ENCODE measurements around the gene ANTKMT. TPM values are rescaled to one million over a fixed set of nuclear protein-coding genes. Genes with fewer than 3 reads are reported as not detected.
A peak's percentile ranks its signal among the peaks of the same experiment; 100 is the strongest.

ANTKMT gene, protein sequence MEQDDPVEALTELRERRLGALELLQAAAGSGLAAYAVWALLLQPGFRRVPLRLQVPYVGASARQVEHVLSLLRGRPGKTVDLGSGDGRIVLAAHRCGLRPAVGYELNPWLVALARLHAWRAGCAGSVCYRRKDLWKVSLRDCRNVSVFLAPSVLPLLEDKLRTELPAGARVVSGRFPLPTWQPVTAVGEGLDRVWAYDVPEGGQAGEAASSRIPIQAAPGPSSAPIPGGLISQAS
- polyA plus RNA-seq (2013, experiment 1 of 2), result 12.5 TPM
- polyA plus RNA-seq (2013, experiment 2 of 2), result 13.3 TPM

DNA sequence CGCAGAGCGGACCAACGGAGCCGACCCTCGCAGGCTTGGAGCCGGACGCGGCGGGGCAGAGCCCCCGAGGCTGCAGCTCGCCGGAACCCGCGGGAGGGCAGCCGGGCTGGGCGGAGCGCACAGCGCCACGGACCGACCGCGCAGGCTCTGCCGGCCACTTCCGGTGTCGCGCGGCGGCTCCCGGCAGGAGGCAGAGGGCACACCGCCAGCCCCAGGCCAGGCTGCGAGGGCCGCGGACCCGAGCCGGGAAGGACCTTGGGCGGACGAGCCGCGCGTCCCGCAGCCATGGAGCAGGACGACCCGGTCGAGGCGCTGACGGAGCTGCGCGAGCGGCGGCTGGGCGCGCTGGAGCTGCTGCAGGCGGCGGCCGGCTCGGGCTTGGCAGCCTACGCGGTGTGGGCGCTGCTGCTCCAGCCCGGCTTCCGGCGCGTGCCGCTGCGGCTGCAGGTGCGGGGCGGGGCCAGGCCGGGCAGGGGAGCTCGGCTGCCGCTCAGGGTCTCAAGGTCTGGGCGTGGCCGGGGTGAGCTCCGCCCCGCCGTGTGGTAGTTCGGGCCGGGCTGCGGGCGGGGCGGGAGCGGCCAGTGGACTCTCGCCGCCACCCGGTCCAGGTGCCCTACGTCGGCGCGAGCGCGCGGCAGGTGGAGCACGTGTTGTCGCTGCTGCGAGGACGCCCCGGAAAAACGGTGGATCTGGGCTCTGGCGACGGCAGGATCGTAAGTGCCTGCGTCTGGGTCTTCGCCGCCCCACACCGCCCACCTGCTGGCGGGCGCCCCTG is at the start of gene ANTKMT:
ANTKMT (plus strand) TSS at position 157 of the 775 bp plus-strand sequence; CDS start at position 286, 129 bp downstream.
- Histone ChIP-seq H4K8ac (ENCODE audit: low read depth, low read length) (no peak within 1 kb of the TSS), H2BK5ac (ENCODE audit: low read length) (peak within 1 kb of the TSS; percentile 89), H3K18ac (ENCODE audit: low read length) (peak within 1 kb of the TSS; percentile 54), H3K27me3 (ENCODE audit: insufficient read depth, low read length, poor library complexity) (no peaks in the 10 kb centered on the region), H4K5ac (ENCODE audit: low read length) (no peak within 1 kb of the TSS), H3K4me1 (ENCODE audit: control insufficient read depth, low read depth, low read length) (peaks cover 4% of the 10 kb centered on the region), H3K4me2 (ENCODE audit: low read length) (peak within 1 kb of the TSS; percentile 92), H2BK15ac (replicated peaks; ENCODE audit: low read depth) (no peak within 1 kb of the TSS), H3K79me2 (ENCODE audit: control insufficient read depth, insufficient read depth, low read length) (no peaks in the 10 kb centered on the region), H3K4ac (ENCODE audit: low read depth, low read length) (peak within 1 kb of the TSS; percentile 50), H2BK120ac (ENCODE audit: low read depth, low read length) (no peak within 1 kb of the TSS), H3K23ac (ENCODE audit: low read length) (peak within 1 kb of the TSS; percentile 66), H3K9ac (ENCODE audit: low read length) (peak within 1 kb of the TSS; percentile 95), H3K4me3 (ENCODE audit: low read length) (peak within 1 kb of the TSS; percentile 65), H2AK5ac (ENCODE audit: low read length) (no peak within 1 kb of the TSS), H3K36me3 (ENCODE audit: control insufficient read depth, insufficient read depth, low read length) (no peaks in the 10 kb centered on the region), H3K27ac (ENCODE audit: low read depth, low read length) (peak within 1 kb of the TSS; percentile 80), H3K79me1 (ENCODE audit: low read length) (no peaks in the 10 kb centered on the region), H3K56ac (ENCODE audit: low read length) (peak within 1 kb of the TSS; percentile 98)
- WGBS (ENCODE audit: extremely low coverage, insufficient coverage, low lambda C conversion rate), result no CpG with 5 or more reads among the region's 106 CpGs
- peak; percentile 95 for DNase-seq

DNA sequence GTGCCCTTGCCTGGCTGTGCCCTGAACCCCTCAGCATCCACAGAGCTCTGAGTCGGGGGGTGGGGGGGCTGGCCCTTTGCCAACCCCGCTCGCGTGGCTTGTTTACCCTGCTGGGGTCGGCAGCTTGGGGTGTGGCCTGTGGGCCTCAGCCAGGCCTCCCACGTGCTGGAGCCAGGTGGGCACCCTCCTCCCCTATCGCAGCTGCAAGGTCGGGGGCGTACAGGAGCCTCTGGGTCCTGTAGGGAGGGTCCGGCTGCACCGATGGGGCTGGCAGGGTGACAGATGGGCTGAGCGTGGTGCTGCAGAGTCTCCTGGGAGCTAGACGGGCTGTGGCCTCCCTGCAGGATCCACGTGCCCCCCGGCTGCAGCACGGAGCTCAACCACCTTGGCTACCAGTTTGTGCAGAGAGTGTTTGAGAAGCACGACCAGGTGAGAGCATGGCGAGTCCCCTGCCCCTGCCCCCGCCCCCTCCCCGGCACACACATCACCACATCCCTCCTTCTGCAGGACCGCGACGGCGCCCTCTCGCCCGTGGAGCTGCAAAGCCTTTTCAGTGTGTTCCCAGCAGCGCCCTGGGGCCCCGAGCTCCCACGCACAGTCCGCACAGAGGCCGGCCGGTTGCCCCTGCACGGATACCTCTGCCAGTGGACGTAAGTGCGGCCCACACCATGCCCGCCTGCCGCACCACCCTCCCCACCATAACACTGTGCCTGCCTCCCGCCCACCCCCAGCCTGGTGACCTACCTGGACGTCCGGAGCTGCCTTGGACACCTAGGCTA is 49.4 kb upstream of the ANTKMT start:
- no peak overlapping the region for H3K4me3 ChIP-seq (ENCODE audit: low read length)
- H3K23ac ChIP-seq (ENCODE audit: low read length), result no peak overlapping the region
- peaks cover 12% of the 10 kb centered on the region for H3K79me2 ChIP-seq (ENCODE audit: control insufficient read depth, insufficient read depth, low read length)
- H2BK15ac ChIP-seq (replicated peaks; ENCODE audit: low read depth), result no peak overlapping the region
- no peak overlapping the region for H3K56ac ChIP-seq (ENCODE audit: low read length)
- no peak overlapping the region for H4K8ac ChIP-seq (ENCODE audit: low read depth, low read length)
- H3K18ac ChIP-seq (ENCODE audit: low read length), result no peak overlapping the region
- no peak overlapping the region for H3K4ac ChIP-seq (ENCODE audit: low read depth, low read length)
- no peak for DNase-seq
- no peak overlapping the region for H2BK5ac ChIP-seq (ENCODE audit: low read length)
- H4K5ac ChIP-seq (ENCODE audit: low read length), result no peak overlapping the region
- H3K36me3 ChIP-seq (ENCODE audit: control insufficient read depth, insufficient read depth, low read length), result peaks cover 22% of the 10 kb centered on the region
- H3K27ac ChIP-seq (ENCODE audit: low read depth, low read length), result no peak overlapping the region
- H2BK120ac ChIP-seq (ENCODE audit: low read depth, low read length), result no peak overlapping the region
- H2AK5ac ChIP-seq (ENCODE audit: low read length), result no peak overlapping the region
- H3K4me2 ChIP-seq (ENCODE audit: low read length), result no peak overlapping the region
- no peak overlapping the region for H3K9ac ChIP-seq (ENCODE audit: low read length)
- H3K27me3 ChIP-seq (ENCODE audit: insufficient read depth, low read length, poor library complexity), result no peaks in the 10 kb centered on the region
- peaks cover 5% of the 10 kb centered on the region for H3K4me1 ChIP-seq (ENCODE audit: control insufficient read depth, low read depth, low read length)
- WGBS (ENCODE audit: extremely low coverage, insufficient coverage, low lambda C conversion rate), result no CpG with 5 or more reads among the region's 40 CpGs
- peaks cover 9% of the 10 kb centered on the region for H3K79me1 ChIP-seq (ENCODE audit: low read length)

DNA sequence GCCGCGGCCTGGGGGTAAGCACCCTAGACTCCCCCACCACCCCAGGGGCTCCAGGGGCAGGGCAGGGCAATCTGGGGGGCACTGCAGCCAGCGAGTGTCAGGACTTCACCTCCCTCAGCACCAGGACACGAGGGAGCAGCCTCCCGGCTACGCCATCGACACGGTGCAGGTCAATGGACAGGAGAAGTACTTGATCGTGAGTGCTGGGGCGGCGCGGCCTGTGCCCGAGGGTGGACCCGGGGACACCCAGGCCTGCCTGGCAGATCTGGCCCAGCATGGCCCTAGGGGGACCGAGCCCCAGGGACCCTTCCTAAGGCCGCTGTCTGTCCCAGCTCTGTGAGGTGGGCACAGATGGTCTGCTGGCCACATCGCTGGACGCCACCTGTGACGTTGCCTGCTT is 48.6 kb upstream of the ANTKMT start:
- no peak overlapping the region for H2AK5ac ChIP-seq (ENCODE audit: low read length)
- peaks cover 9% of the 10 kb centered on the region for H3K79me1 ChIP-seq (ENCODE audit: low read length)
- no peak overlapping the region for H2BK5ac ChIP-seq (ENCODE audit: low read length)
- DNase-seq, result no peak
- no peak overlapping the region for H3K9ac ChIP-seq (ENCODE audit: low read length)
- no peaks in the 10 kb centered on the region for H3K27me3 ChIP-seq (ENCODE audit: insufficient read depth, low read length, poor library complexity)
- no peak overlapping the region for H3K27ac ChIP-seq (ENCODE audit: low read depth, low read length)
- H3K4ac ChIP-seq (ENCODE audit: low read depth, low read length), result no peak overlapping the region
- no peak overlapping the region for H4K8ac ChIP-seq (ENCODE audit: low read depth, low read length)
- no CpG with 5 or more reads among the region's 19 CpGs for WGBS (ENCODE audit: extremely low coverage, insufficient coverage, low lambda C conversion rate)
- no peak overlapping the region for H4K5ac ChIP-seq (ENCODE audit: low read length)
- H3K23ac ChIP-seq (ENCODE audit: low read length), result no peak overlapping the region
- H3K18ac ChIP-seq (ENCODE audit: low read length), result no peak overlapping the region
- H3K79me2 ChIP-seq (ENCODE audit: control insufficient read depth, insufficient read depth, low read length), result peaks cover 12% of the 10 kb centered on the region
- H2BK15ac ChIP-seq (replicated peaks; ENCODE audit: low read depth), result no peak overlapping the region
- peaks cover 22% of the 10 kb centered on the region for H3K36me3 ChIP-seq (ENCODE audit: control insufficient read depth, insufficient read depth, low read length)
- no peak overlapping the region for H3K56ac ChIP-seq (ENCODE audit: low read length)
- H3K4me1 ChIP-seq (ENCODE audit: control insufficient read depth, low read depth, low read length), result peaks cover 5% of the 10 kb centered on the region
- H3K4me3 ChIP-seq (ENCODE audit: low read length), result no peak overlapping the region
- no peak overlapping the region for H2BK120ac ChIP-seq (ENCODE audit: low read depth, low read length)
- no peak overlapping the region for H3K4me2 ChIP-seq (ENCODE audit: low read length)

DNA sequence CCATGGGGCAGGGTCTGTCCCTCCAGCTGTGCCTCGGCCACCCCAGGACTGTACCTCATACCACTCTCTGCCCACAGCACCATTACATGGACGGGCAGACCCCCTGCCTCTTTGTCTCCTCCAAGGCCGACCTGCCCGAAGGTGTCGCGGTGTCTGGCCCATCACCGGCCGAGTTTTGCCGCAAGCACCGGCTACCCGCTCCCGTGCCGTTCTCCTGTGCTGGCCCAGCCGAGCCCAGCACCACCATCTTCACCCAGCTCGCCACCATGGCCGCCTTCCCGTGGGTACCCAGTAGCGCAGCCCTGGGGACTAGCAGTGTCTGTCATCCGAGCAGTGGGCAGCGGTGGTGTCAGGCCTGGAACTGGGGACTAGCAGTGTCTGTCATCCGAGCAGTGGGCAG is 48.1 kb upstream of the ANTKMT start:
- Histone ChIP-seq H3K79me1 (ENCODE audit: low read length) (peaks cover 9% of the 10 kb centered on the region), H3K4me2 (ENCODE audit: low read length) (no peak overlapping the region), H3K27ac (ENCODE audit: low read depth, low read length) (no peak overlapping the region), H3K23ac (ENCODE audit: low read length) (no peak overlapping the region), H2AK5ac (ENCODE audit: low read length) (no peak overlapping the region), H4K8ac (ENCODE audit: low read depth, low read length) (no peak overlapping the region), H3K18ac (ENCODE audit: low read length) (no peak overlapping the region), H3K9ac (ENCODE audit: low read length) (no peak overlapping the region), H3K56ac (ENCODE audit: low read length) (no peak overlapping the region), H4K5ac (ENCODE audit: low read length) (no peak overlapping the region), H3K4me3 (ENCODE audit: low read length) (no peak overlapping the region), H3K4ac (ENCODE audit: low read depth, low read length) (no peak overlapping the region), H3K79me2 (ENCODE audit: control insufficient read depth, insufficient read depth, low read length) (peaks cover 12% of the 10 kb centered on the region), H3K4me1 (ENCODE audit: control insufficient read depth, low read depth, low read length) (peaks cover 5% of the 10 kb centered on the region), H2BK120ac (ENCODE audit: low read depth, low read length) (no peak overlapping the region), H2BK5ac (ENCODE audit: low read length) (no peak overlapping the region), H3K36me3 (ENCODE audit: control insufficient read depth, insufficient read depth, low read length) (peaks cover 22% of the 10 kb centered on the region), H3K27me3 (ENCODE audit: insufficient read depth, low read length, poor library complexity) (no peaks in the 10 kb centered on the region), H2BK15ac (replicated peaks; ENCODE audit: low read depth) (no peak overlapping the region)
- no CpG with 5 or more reads among the region's 21 CpGs for WGBS (ENCODE audit: extremely low coverage, insufficient coverage, low lambda C conversion rate)
- no peak for DNase-seq

DNA sequence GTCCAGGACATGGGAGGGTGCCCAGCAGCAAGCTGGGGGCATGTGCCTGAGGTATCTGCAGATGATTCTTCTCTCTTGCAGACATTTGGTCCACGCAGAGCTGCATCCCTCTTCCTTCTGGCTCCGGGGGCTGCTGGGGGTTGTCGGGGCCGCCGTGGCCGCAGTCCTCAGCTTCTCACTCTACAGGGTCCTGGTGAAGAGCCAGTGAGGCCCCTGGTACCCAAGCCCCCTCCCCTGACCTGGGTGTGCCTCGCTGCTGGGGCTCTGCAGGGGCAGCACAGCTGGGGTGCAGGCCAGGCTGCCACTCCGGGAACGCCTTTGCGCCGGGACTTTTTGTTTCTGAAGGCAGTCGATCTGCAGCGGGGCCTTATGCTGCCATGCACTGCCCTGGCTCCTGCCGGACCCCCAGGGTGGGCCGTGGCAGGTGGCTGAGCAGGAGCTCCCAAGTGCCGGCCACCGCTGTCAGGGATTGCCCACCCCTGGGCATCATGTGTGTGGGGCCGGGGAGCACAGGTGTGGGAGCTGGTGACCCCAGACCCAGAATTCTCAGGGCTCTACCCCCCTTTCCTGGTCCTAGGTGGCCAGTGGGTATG is 47.5 kb upstream of the ANTKMT start:
- Histone ChIP-seq H3K4me3 (ENCODE audit: low read length) (no peak overlapping the region), H3K56ac (ENCODE audit: low read length) (no peak overlapping the region), H2BK5ac (ENCODE audit: low read length) (no peak overlapping the region), H2BK15ac (replicated peaks; ENCODE audit: low read depth) (no peak overlapping the region), H2BK120ac (ENCODE audit: low read depth, low read length) (no peak overlapping the region), H3K23ac (ENCODE audit: low read length) (no peak overlapping the region), H3K27me3 (ENCODE audit: insufficient read depth, low read length, poor library complexity) (no peaks in the 10 kb centered on the region), H3K9ac (ENCODE audit: low read length) (no peak overlapping the region), H4K8ac (ENCODE audit: low read depth, low read length) (no peak overlapping the region), H3K4ac (ENCODE audit: low read depth, low read length) (no peak overlapping the region), H2AK5ac (ENCODE audit: low read length) (no peak overlapping the region), H3K79me1 (ENCODE audit: low read length) (peaks cover 9% of the 10 kb centered on the region), H3K36me3 (ENCODE audit: control insufficient read depth, insufficient read depth, low read length) (peaks cover 22% of the 10 kb centered on the region), H4K5ac (ENCODE audit: low read length) (no peak overlapping the region), H3K79me2 (ENCODE audit: control insufficient read depth, insufficient read depth, low read length) (peaks cover 9% of the 10 kb centered on the region), H3K4me1 (ENCODE audit: control insufficient read depth, low read depth, low read length) (peaks cover 5% of the 10 kb centered on the region), H3K18ac (ENCODE audit: low read length) (no peak overlapping the region), H3K4me2 (ENCODE audit: low read length) (no peak overlapping the region), H3K27ac (ENCODE audit: low read depth, low read length) (no peak overlapping the region)
- WGBS (ENCODE audit: extremely low coverage, insufficient coverage, low lambda C conversion rate), result no CpG with 5 or more reads among the region's 18 CpGs
- no peak for DNase-seq

All from mesendoderm (in vitro differentiated cells).